GM23338 (cell line): ENCODE measurements around the gene ZDHHC1.

Experiments used
- CTCF ChIP-seq, 2 experiments: fragments of 200-600 bp in 1 of 2; sonication (generic) in 1 of 2; conservative IDR thresholded peaks; 2 replicates each; pipeline versions ENCODE4 v1.5.1 to v1.6.1; 2016 to 2017; ENCODE audit warnings: antibody characterized with exemption in 2 of 2, low read depth in 2 of 2, mild to moderate bottlenecking in 2 of 2, moderate library complexity in 1 of 2
- EZH2 ChIP-seq: fragments of 200-600 bp; sonication (generic); IDR thresholded peaks from one replicate; pipeline ENCODE4 v1.8.0; 2017; ENCODE audit warnings: antibody characterized with exemption, mild to moderate bottlenecking, low read depth; ENCODE audit not compliant: unreplicated experiment
- EZH2phosphoT487 ChIP-seq: fragments of 200-600 bp; sonication (generic); IDR thresholded peaks from one replicate; pipeline ENCODE4 v1.8.1; 2018; ENCODE audit warnings: antibody characterized with exemption; ENCODE audit not compliant: unreplicated experiment
- STAT1 ChIP-seq: IDR thresholded peaks from one replicate; pipeline ENCODE4 v1.6.1; 2016; ENCODE audit warnings: antibody characterized with exemption; ENCODE audit not compliant: unreplicated experiment
- ZNF462 ChIP-seq: fragments of 250-450 bp; sonication (Bioruptor Pico); IDR thresholded peaks from 2 replicates; pipeline ENCODE4 v1.5.0; 2020; ENCODE audit warnings: mild to moderate bottlenecking, moderate library complexity
- TF ChIP-seq, protein P1 (sequence below): IDR thresholded peaks from one replicate; pipeline ENCODE4 v1.6.1; 2018; ENCODE audit warnings: antibody characterized with exemption; ENCODE audit not compliant: unreplicated experiment

GRCh38 chr16:67441271-67441753 lies 25.0 kb upstream of the ZDHHC1 start:
- no peak for TF ChIP-seq EZH2
- TF ChIP-seq CTCF (conservative IDR thresholded peaks at IDR 0.05; ENCODE audit: low read depth in 2 of 2), result no peak
- no peak for TF ChIP-seq STAT1
- TF ChIP-seq, protein P1, sequence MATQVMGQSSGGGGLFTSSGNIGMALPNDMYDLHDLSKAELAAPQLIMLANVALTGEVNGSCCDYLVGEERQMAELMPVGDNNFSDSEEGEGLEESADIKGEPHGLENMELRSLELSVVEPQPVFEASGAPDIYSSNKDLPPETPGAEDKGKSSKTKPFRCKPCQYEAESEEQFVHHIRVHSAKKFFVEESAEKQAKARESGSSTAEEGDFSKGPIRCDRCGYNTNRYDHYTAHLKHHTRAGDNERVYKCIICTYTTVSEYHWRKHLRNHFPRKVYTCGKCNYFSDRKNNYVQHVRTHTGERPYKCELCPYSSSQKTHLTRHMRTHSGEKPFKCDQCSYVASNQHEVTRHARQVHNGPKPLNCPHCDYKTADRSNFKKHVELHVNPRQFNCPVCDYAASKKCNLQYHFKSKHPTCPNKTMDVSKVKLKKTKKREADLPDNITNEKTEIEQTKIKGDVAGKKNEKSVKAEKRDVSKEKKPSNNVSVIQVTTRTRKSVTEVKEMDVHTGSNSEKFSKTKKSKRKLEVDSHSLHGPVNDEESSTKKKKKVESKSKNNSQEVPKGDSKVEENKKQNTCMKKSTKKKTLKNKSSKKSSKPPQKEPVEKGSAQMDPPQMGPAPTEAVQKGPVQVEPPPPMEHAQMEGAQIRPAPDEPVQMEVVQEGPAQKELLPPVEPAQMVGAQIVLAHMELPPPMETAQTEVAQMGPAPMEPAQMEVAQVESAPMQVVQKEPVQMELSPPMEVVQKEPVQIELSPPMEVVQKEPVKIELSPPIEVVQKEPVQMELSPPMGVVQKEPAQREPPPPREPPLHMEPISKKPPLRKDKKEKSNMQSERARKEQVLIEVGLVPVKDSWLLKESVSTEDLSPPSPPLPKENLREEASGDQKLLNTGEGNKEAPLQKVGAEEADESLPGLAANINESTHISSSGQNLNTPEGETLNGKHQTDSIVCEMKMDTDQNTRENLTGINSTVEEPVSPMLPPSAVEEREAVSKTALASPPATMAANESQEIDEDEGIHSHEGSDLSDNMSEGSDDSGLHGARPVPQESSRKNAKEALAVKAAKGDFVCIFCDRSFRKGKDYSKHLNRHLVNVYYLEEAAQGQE, result no peak
- no peak for TF ChIP-seq EZH2phosphoT487
- TF ChIP-seq ZNF462, result no peak
